ENCODE measurements around the gene RUSC2.
"Not testable (repeated sequence)": the region's sequence is repeated elsewhere in the genome, so short reads cannot be mapped to it uniquely, and the experiment has no call there.

RUSC2 gene

GRCh38 chr9:35529161-35529823 is 39.4 kb downstream of the RUSC2 start:
- Histone ChIP-seq H3K27me3 (replicated peaks; ENCODE audit: control insufficient read depth, insufficient read depth, low read length) (no peaks in the 10 kb centered on the region), H3K4me3 (replicated peaks; ENCODE audit: low read depth, low read length) (no peak overlapping the region), H3K36me3 (ENCODE audit: control insufficient read depth, insufficient read depth, low read length) (no peaks in the 10 kb centered on the region)
- TF ChIP-seq CTCF (IDR thresholded peaks at IDR 0.05; ENCODE audit: insufficient read depth, low read length, poor library complexity, severe bottlenecking) = no peak
- DNase-seq (ENCODE audit: extremely low read depth, insufficient read length) = no peak

- H3K27me3 ChIP-seq (replicated peaks; ENCODE audit: control insufficient read depth, insufficient read depth, low read length) = no peaks in the 10 kb centered on the region
- TF ChIP-seq CTCF (IDR thresholded peaks at IDR 0.05; ENCODE audit: insufficient read depth, low read length, poor library complexity, severe bottlenecking) = no peak
- H3K4me3 ChIP-seq (replicated peaks; ENCODE audit: low read depth, low read length) = no peak overlapping the region
- no peak for DNase-seq (ENCODE audit: extremely low read depth, insufficient read length)
- H3K36me3 ChIP-seq (ENCODE audit: control insufficient read depth, insufficient read depth, low read length) = no peaks in the 10 kb centered on the region
Measured at GRCh38 chr9:35533398-35533797, 43.5 kb downstream of the RUSC2 start.

GRCh38 chr9:35534921-35535320 is 45.0 kb downstream of the RUSC2 start:
- DNase-seq (ENCODE audit: extremely low read depth, insufficient read length); H3K36me3 ChIP-seq (ENCODE audit: control insufficient read depth, insufficient read depth, low read length); H3K27me3 ChIP-seq (replicated peaks; ENCODE audit: control insufficient read depth, insufficient read depth, low read length); H3K4me3 ChIP-seq (replicated peaks; ENCODE audit: low read depth, low read length): not testable (repeated sequence)

GRCh38 chr9:35537913-35538312 is 48.0 kb downstream of the RUSC2 start:
- Histone ChIP-seq H3K4me3 (replicated peaks; ENCODE audit: low read depth, low read length) (no peak overlapping the region), H3K36me3 (ENCODE audit: control insufficient read depth, insufficient read depth, low read length) (no peaks in the 10 kb centered on the region), H3K27me3 (replicated peaks; ENCODE audit: control insufficient read depth, insufficient read depth, low read length) (no peaks in the 10 kb centered on the region)
- DNase-seq (ENCODE audit: extremely low read depth, insufficient read length) = no peak
- TF ChIP-seq CTCF (IDR thresholded peaks at IDR 0.05; ENCODE audit: insufficient read depth, low read length, poor library complexity, severe bottlenecking) = no peak

- TF ChIP-seq CTCF (IDR thresholded peaks at IDR 0.05; ENCODE audit: insufficient read depth, low read length, poor library complexity, severe bottlenecking) = no peak
- no peaks in the 10 kb centered on the region for H3K36me3 ChIP-seq (ENCODE audit: control insufficient read depth, insufficient read depth, low read length)
- no peak for DNase-seq (ENCODE audit: extremely low read depth, insufficient read length)
- H3K4me3 ChIP-seq (replicated peaks; ENCODE audit: low read depth, low read length) = no peak overlapping the region
- H3K27me3 ChIP-seq (replicated peaks; ENCODE audit: control insufficient read depth, insufficient read depth, low read length) = no peaks in the 10 kb centered on the region
Measured at GRCh38 chr9:35538361-35539234, 48.7 kb downstream of the RUSC2 start.

Data from GM06990 (cell line).